Gastroesophageal sphincter (tissue), 4 donors: Measurements from ENCODE around the gene RCAN3. TPM values are rescaled to one million over a fixed set of nuclear protein-coding genes. Genes with fewer than 3 reads are reported as not detected.
"Not testable (repeated sequence)": the region's sequence is repeated elsewhere in the genome, so short reads cannot be mapped to it uniquely, and the experiment has no call there.

ENCODE experiments used
- ATAC-seq: fragments of 150-250 bp; one replicate; pipeline ENCODE4 v1.9.1; 2016; ENCODE audit warnings: mild to moderate bottlenecking, moderate library complexity
- H3K27ac ChIP-seq, 4 donors: fragments of 200-600 bp; sonication (generic) in 3 of 4; 1 replicate in 3 of 4; 2 replicates in 1 of 4; pipeline ENCODE4 v1.5.1; 2016 to 2019
- H3K27me3 ChIP-seq: fragments of 200-600 bp; sonication (generic); one replicate; pipeline ENCODE4 v1.5.1; 2019
- H3K36me3 ChIP-seq, 2 donors: fragments of 200-600 bp; sonication (generic); one replicate each; pipeline ENCODE4 v1.5.1; 2019; ENCODE audit warnings: control low read depth in 1 of 2
- H3K4me1 ChIP-seq, 3 donors: fragments of 200-600 bp; sonication (generic); 1 replicate in 2 of 3; 2 replicates in 1 of 3; pipeline ENCODE4 v1.5.1; 2016 to 2019; ENCODE audit warnings: control low read depth in 2 of 3
- H3K4me3 ChIP-seq, 2 donors: fragments of 200-600 bp; sonication (generic); one replicate each; pipeline ENCODE4 v1.5.1; 2019; ENCODE audit warnings: mild to moderate bottlenecking in 1 of 2, moderate library complexity in 1 of 2
- H3K9me3 ChIP-seq, 3 donors: fragments of 200-600 bp; sonication (generic); one replicate each; pipeline ENCODE4 v1.5.1; 2017 to 2019; ENCODE audit warnings: control low read depth in 2 of 3
- CTCF ChIP-seq, 4 experiments: fragments of 200-600 bp in 2 of 4; fragments of 450-650 bp in 2 of 4; sonication (generic) in 1 of 4; IDR thresholded peaks; one replicate each; pipeline ENCODE4 v1.5.1; 2017 to 2019; ENCODE audit warnings: antibody characterized with exemption in 4 of 4, mild to moderate bottlenecking in 2 of 4, moderate library complexity in 2 of 4
- EP300 ChIP-seq: sonication (generic); formaldehyde crosslinking; IDR thresholded peaks from one replicate; pipeline ENCODE4 v1.6.1; 2017; ENCODE audit warnings: antibody characterized with exemption, mild to moderate bottlenecking
- POLR2A ChIP-seq, 2 donors: fragments of 450-650 bp; IDR thresholded peaks; one replicate each; pipeline ENCODE4 v1.6.1; 2017; ENCODE audit warnings: antibody characterized with exemption in 2 of 2, mild to moderate bottlenecking in 2 of 2, moderate library complexity in 1 of 2
- POLR2AphosphoS5 ChIP-seq: sonication (generic); formaldehyde crosslinking; IDR thresholded peaks from one replicate; pipeline ENCODE4 v1.6.1; 2017; ENCODE audit warnings: antibody characterized with exemption
- whole genome bisulfite sequencing, 2 donors: methylation state at CpG; one replicate each; pipeline ENCODE4 v1.1.5; 2018; ENCODE audit warnings: low coverage in 1 of 2; 5-methylcytosine and 5-hydroxymethylcytosine counted together
- total RNA-seq, 4 donors: library from RNA; depleted of rRNA; stranded (reverse); fragments of >200 nt; gene quantifications; one replicate each; pipeline ENCODE4 v1.1.0, GENCODE V29; 2016

Gene RCAN3
- total RNA-seq, 4 donors from 2014 or later = 9.0 to 12.7 (median 11.5) TPM

DNA sequence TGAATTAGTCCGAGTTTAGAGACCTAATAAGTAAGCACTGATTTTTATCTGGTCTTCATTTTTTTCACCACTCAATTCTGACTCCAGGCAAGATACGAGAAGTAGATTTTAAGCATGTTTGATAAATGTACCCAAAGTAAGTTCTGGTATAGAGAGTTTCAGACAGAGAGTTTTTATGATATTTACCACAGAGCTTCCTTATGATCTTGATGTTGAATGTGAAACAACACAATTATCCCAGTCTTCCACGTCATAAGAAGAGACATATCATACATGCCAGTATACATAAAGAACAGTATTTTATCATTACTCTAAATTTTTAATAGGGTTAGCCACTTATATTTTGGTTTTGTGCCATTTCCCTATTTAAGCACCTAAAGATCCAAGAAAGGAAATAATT lies 45.4 kb downstream of the RCAN3 start:
- H3K4me3 ChIP-seq = no peak overlapping the region
- TF ChIP-seq EP300 (no peak), POLR2AphosphoS5 (no peak), POLR2A (IDR thresholded peaks at IDR 0.05) (no peak), CTCF (IDR thresholded peaks at IDR 0.05) (no peak)
- 74 to 77% methylated on average over 3 of the region's 3 CpGs for WGBS, 2 donors
- H3K4me1 ChIP-seq = no peaks in the 10 kb centered on the region
- no peak for ATAC-seq
- H3K9me3 ChIP-seq = no peaks in the 10 kb centered on the region
- no peak overlapping the region for H3K27ac ChIP-seq
- no peaks in the 10 kb centered on the region for H3K36me3 ChIP-seq
- H3K27me3 ChIP-seq = peaks cover 25% of the 10 kb centered on the region

DNA sequence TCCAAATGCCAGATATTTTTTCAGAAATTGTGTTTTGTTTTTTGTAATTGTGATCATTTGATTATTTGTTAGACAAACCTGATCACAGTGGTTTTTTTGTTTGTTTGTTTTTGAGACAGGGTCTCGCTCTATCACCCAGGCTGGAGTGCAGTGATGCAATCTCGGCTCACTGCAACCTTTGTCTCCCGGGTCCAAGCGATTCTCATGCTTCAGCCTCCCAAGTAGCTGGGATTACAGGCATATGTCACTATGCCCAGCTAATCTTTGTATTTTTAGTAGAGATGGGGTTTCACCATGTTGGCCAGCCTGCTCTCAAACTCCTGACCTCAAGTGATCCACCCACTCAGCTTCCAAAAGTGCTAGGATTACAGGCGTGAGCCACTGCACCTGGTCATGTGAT lies 46.6 kb downstream of the RCAN3 start:
- ATAC-seq, H3K36me3 ChIP-seq, H3K9me3 ChIP-seq, H3K4me1 ChIP-seq, H3K27ac ChIP-seq, H3K4me3 ChIP-seq: not testable (repeated sequence)
- 65 to 72% methylated on average over 3 to 5 of the region's 5 CpGs for WGBS, 2 donors
- H3K27me3 ChIP-seq = peaks cover 36% of the 10 kb centered on the region

- TF ChIP-seq CTCF (IDR thresholded peaks at IDR 0.05) (no peak), EP300 (no peak), POLR2A (IDR thresholded peaks at IDR 0.05) (no peak), POLR2AphosphoS5 (no peak)
- Histone ChIP-seq H3K36me3 (no peaks in the 10 kb centered on the region), H3K4me3 (no peak overlapping the region), H3K4me1 (peaks cover 0 to 11% (median 0%) of the 10 kb centered on the region in 3 donors), H3K27me3 (peaks cover 58% of the 10 kb centered on the region), H3K27ac (no peak overlapping the region), H3K9me3 (no peaks in the 10 kb centered on the region)
- no peak for ATAC-seq
- 81 to 82% methylated on average over 8 to 12 of the region's 13 CpGs for WGBS, 2 donors
These were observed 48.8 kb downstream of the RCAN3 start for GRCh38 chr1:24551290-24551959.

DNA sequence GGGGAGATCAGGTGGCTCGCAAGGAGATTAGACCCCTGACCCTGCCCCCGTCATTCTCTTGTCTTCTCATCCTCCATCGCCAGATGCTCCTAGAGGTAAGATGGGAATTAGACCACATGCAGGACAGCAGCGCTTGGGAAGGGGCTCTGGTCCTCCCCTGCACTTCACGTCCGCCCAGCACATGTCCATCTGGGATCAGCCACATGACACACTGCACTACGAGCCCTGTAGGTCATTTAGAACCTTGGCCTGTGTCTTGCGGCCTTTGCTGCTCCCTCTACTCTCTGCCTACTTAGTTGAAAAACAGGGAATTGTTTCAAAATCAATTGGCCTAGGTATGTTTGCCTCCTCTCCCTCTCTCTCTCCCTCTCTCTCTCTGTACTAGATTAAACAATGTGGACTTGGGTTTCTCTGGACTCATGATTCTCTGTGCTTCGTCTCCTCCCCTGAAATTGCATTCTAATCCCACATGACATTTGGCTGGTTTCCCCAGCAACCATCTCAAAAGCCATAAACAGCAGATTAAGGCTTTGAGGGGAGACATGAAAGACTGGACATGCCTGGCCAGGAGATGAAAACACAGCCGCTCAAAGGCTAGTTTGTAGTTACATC lies 49.4 kb downstream of the RCAN3 start:
- Histone ChIP-seq H3K9me3 (no peaks in the 10 kb centered on the region), H3K27me3 (peaks cover 62% of the 10 kb centered on the region), H3K4me3 (no peak overlapping the region), H3K27ac (no peak overlapping the region), H3K4me1 (peaks cover 0 to 11% (median 0%) of the 10 kb centered on the region in 3 donors), H3K36me3 (no peaks in the 10 kb centered on the region)
- ATAC-seq = no peak
- WGBS, 2 donors = 56 to 58% methylated on average over 7 to 9 of the region's 10 CpGs
- TF ChIP-seq POLR2AphosphoS5 (no peak), EP300 (no peak), CTCF (IDR thresholded peaks at IDR 0.05) (no peak), POLR2A (IDR thresholded peaks at IDR 0.05) (no peak)

GRCh38 chr1:24553931-24554330 lies 51.3 kb downstream of the RCAN3 start:
- Histone ChIP-seq H3K27ac (no peak overlapping the region), H3K4me3 (no peak overlapping the region), H3K36me3 (no peaks in the 10 kb centered on the region), H3K27me3 (peaks cover 72% of the 10 kb centered on the region), H3K9me3 (no peaks in the 10 kb centered on the region), H3K4me1 (peaks cover 0 to 11% (median 0%) of the 10 kb centered on the region in 3 donors)
- no peak for TF ChIP-seq POLR2AphosphoS5
- TF ChIP-seq EP300 = no peak
- no peak for TF ChIP-seq POLR2A (IDR thresholded peaks at IDR 0.05)
- no peak for TF ChIP-seq CTCF (IDR thresholded peaks at IDR 0.05)
- no peak for ATAC-seq
- WGBS, 2 donors = 88 to 100% methylated on average over 1 of the region's 3 CpGs
